Stimulated activated CD8-positive, alpha-beta memory T cell treated with anti-CD3 and anti-CD28 coated beads, Interleukin-12 subunit alpha, Interleukin-12 subunit beta, amount 100 ng/mL, for 1 hour (primary cell): ENCODE data around the gene MRPL44.
"Not testable (repeated sequence)": the region's sequence is repeated elsewhere in the genome, so short reads cannot be mapped to it uniquely, and the experiment has no call there.

Source experiments
- DNase-seq: peaks from one replicate; pipeline ENCODE4 v3.0.0-alpha.2; 2020; ENCODE audit warnings: low read depth

The MRPL44 gene

DNA sequence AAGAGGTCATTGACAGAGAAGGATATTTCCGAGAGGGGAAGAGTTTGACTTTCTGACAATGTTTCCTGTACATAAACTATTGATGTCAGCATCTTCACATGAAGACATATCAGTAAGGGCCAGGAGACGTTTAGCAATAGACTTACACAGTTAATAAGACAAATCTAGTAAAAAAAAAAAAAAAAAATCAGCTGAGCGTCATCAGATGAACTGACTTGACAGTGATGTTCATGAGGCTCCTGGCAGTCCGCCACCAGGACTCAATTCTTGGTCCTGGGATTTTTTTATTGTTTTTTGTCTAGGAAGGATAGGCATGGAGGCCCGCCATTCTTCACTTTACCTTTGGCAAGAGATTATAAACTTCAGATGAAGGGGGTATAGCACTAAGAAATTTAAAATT lies 14.5 kb downstream of the MRPL44 start:
- DNase-seq = no peak

DNA sequence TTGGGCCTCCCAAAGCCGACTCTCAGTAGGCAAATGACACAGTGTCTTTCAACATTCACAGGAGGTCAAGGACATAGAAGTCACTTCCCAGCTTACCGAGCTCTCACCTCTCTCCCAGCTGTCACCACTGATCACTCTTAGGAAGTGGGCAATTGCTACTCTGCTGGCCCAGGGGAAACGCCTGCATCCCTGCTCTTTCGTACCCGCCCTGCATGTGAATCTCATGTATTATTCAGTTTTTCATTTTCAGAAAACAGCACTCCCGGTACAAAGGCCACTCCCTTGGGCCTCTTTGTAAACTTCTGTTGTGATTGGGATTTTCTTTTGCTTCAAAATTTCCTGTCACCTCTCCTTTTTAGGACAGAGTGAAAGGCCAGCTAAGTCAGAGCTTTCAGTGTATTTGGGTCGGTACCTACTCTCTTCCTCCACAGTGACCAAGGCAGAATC lies 15.4 kb downstream of the MRPL44 start:
- DNase-seq = no peak

DNA sequence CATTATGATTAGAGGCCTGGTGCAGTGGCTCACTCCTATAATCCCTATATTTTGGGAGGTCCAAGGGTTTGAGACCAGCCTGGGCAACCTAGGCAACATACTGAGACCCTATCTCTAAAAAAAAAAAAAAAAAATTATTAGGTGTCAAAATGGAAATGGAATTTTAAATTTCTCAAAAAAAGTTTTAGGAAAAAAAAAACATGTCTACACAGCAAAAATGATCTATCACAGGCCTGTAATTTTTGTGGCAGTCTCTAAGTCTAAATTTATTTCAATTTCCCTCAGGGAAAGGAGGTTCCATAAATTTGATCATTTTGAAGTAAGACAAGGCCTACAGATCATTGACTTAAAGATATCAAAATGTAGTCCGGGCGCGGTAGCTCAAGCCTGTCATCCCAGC lies 16.3 kb downstream of the MRPL44 start:
- no peak for DNase-seq

DNA sequence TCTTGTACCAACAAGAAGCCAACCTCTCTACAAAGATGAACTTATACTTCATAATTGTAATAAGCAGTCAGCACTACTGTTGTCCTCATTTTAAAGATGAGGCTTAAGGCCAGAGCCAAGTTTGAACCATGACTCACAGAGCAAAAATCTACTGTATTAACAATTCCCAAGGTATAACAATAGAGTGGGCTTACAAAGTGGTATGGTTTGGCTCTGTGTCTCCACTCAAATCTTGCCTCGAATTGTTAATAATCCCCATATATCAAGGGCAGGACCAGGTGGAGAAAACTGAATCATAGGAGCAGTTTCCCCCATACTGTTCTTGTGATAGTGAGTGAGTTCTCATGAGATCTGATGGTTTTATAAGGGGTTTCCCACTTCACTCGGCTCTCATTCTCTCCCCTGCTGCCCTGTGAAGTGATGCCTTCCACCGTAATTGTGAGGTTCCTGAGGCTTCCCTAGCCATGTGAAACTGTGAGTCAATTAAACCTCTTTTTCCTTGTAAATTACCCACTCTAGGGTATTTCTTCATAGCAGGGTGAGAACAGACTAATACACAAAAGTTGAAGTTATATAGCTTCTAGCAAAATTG lies 19.5 kb downstream of the MRPL44 start:
- no peak for DNase-seq

DNA sequence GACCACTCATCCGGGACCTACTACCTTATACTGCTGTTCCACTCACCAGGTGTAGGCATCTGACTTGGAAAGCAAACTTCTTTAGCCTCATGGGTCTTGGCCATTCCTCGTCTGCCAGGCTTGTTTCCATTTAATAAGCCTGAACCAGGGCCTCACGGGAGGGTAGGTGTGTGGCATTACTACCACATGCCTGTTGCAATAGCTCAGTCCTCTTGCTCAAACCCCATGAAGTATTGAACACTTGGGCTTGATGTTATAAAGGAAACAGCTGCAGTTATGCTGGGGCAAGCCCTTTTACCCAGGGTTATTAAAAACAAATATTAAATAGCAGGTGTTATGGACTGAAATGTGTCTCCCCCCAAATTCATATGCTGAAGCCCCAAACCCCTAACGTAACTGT lies 21.2 kb downstream of the MRPL44 start:
- no peak for DNase-seq

DNA sequence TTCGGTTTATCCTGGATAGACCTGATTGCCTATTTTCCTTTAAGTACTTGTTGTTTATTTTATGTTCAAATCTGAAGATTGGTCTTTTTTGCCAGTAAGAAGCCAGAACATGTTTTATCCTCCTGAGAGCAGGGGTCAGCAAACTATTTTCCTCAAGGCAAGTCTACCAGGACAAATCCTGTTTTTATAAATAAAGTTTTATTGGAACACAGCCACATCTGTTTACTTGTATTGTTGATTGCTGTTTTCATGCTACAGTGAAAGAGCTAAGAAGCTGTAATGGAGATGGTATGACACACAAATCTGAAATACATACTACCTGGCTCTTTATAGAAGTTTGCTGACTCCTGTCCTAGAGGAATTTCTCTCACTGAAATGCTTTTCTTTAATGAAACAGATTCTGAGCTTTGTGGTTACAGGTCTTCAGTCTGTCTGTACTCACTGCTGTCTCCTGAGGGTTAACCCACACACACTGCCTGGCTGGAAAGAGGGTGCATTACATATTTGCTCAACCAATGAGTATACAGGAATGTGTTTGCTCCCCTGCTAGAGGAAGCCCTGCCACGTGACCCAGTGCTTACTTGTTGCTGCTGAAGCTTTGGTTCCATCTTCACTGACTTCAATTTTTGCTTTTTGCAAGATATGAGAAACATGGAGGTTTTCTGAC lies 22.6 kb downstream of the MRPL44 start:
- no peak for DNase-seq

DNA sequence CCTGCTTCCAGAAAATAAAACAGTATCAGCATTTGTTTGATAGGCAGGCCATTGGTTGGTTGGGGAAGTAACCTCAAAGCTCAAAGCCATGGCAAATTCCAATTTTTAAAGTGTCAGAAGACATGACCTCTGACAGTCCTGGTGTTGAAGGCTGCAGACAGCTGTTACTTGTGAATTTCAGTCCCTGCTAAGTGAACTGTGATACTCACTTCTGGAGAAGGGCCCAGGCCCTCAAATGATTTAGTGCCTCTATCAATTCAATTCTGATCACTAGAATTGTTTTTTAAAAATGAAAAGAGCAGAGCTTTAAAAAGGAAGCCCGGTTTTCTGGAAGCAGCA lies 23.1 kb downstream of the MRPL44 start:
- DNase-seq = no peak

DNA sequence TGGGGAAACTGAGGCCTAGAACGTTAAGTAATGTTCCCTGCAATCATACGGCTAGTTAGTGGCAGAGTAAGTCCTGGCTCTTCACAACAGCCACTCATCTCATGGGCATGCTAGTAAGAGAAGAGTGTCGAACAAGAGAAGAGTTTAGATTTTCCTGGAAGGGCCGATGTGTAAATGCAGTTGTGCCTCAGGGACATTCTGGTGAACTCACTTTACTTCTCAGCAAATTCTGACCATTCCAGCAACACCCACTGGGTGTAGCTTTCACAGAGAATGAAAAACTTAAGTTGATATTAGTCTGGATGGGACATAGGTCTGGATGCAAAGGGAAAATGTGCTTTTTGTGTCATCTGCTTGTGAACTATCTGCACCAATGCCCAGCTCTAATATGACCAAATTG lies 23.5 kb downstream of the MRPL44 start:
- DNase-seq = no peak

DNA sequence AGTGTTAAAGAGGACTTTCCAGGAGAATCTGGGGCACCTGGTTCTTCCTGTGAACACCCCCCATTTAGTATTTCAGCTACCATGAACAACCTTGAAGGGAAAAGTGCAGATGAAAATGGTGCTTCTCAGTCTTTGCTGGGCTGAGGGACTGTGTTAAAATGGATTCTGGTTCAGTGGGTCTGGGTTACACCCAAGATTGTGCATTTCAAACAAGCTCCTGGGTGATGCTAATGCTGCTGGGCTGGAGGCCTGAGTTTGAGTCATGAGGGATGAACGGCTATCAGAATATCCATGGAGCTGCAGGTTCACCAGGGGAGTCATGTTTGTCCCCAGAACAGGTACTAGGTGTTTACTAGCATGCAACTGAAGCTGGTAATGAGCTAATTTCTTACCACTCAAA lies 24.0 kb downstream of the MRPL44 start:
- no peak for DNase-seq

DNA sequence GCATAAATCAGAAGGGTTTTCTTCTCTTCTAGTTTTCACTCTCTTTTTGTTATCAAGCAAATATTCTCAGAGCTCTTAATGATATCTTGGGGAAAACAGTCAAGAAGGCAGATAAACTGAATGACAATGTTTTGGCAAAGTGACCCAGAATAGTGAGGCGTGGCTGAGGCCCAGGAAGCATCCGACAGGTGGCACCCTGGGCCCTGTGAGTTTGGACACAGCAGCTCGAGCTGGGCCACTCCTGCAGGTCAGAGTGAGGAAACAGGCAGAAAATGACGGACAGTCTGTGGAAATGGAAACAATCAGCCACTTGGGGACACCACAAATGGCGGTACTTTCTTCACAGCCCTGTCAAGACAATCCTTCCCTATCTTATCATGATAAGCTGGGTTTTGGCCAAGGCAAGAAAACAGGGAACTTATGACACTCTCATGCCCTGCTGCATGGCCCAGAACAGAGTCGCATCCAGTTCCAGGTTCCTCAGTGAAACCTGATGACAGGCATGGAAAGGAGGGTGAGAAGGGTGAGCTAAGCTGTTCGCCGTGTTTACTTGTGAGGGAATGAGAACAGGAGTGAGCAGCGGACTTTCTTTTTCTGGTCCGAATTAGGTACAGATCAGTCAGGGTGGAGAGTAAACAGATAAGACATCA lies 32.1 kb downstream of the MRPL44 start:
- no peak for DNase-seq

DNA sequence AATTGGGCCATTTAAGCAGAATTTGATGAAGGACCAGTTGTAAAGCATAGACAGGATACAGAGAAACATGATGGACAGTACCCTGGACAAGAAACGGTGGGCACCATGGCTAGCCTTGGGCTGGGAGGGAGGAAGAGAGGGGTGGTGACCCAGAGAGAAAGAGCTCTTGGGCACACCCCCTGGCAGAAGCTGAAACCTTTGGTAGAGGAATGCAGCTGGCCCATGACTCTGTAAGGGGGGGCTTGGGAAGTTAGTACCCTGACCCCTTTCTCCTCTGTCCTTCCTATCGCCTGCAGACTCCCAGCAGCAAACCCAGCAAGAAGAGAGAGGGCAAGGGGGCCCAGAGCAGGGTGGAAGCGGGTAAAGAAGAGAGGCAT lies 32.6 kb downstream of the MRPL44 start:
- DNase-seq = no peak

DNA sequence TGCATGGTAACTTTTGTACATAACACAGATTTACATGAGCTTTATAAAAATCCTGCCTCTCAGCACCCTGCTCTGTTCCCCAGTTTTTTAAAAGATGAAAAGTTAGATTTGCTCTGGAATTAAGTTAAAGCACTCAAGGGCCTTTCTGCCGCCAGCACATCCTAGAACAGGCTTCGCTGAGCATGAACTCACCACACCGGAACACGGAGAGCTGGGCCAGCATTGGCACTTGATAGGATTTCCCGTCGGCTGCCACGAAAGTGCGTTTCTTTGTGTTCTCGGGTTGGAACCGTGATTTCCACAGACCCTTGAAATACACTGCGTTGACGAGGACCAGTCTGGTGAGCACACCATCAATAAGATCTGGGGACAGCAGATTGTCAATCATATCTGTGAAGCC lies 34.3 kb downstream of the MRPL44 start:
- no peak for DNase-seq

DNA sequence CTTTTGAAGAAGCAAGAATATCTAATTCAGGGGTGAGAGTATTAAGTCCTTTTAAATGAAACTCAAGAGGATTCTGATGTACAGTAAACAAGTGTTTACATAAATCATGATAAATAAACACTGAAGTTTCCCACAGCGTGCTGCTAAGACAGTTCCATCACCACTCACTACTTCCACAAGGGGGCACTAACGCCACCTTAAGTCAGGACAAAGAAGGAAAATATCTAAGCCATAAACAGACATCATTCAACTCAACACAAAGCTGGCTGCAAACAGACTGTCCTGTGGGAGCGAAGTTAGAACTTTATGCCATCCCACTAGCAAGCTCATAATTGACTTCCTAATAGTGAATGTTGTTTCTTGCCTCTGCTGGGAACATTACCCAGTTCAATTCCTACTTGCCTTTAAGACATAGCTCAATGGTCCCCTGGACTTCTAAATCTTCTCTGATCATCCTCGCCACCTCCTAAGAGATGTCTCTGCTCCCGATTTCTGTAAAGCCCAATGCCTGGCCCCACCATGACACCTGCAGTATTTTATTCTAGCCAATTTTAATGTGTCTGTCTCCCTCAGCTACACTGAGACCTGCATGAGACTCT lies 36.5 kb downstream of the MRPL44 start:
- DNase-seq = peak; percentile 45

DNA sequence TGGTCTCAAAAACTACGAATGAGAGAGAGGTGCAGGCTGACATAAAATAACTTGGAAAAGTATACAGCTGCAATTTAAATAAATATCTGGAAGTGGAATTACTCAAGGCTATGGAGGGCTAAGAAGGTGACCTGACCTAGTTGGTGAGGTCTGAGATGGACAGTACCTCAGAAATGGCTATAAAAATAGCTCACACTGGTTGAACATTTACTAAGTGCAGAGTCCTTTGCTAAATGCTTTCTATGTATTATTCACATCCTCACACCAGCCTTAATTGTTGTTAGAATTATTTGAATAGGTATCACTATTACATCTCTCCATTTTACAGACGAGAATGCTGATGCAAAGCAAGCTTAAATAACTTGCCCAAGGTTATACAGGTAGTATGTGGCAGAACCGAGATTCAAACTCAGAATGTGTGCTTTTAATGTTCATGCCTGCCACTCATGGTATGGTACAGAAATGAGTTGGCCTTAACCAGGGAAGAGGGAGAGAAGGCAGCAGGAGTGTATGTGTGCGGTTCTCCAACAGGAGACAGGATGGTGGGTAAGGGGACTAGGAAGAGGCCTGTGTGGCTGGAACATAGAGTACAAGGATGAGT lies 37.4 kb downstream of the MRPL44 start:
- no peak for DNase-seq

DNA sequence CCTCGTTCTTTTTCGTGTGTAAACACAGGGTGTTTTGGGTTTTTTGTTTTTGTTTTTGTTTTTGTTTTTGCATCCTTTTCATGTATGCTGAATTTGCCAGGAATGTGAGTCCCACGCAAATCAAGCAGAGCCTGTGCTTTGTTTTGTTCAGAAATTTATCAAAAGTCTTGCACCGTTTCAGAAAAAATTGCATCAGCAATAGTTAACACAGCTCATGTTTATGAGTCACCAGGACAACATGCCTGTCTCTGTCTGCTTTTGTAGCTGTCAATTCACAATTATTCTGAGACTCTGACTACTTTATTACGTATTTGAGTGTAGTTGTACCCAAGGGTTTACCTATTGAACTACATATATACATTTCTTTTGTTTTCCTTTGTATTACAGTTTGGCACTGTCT lies 38.3 kb downstream of the MRPL44 start:
- no peak for DNase-seq

DNA sequence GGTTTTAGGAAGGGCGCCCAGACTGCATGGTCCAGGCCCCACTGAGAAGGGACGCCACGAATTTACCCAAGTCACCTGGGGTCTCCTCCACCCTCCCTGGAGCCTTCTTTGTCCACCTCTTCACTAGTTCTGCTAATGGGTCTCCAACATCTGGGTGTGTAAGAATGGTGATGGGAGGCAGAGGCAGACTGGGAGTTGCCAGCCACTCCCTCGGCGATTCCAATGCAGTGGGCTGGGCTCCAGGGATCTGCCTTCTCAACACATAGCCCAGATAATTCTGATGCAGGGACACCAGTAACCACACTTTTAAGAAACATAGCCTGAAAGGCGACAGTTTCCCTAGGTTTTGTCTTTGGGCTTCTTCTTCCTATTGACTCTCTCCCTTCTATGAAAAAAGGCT lies 39.1 kb downstream of the MRPL44 start:
- DNase-seq = no peak

DNA sequence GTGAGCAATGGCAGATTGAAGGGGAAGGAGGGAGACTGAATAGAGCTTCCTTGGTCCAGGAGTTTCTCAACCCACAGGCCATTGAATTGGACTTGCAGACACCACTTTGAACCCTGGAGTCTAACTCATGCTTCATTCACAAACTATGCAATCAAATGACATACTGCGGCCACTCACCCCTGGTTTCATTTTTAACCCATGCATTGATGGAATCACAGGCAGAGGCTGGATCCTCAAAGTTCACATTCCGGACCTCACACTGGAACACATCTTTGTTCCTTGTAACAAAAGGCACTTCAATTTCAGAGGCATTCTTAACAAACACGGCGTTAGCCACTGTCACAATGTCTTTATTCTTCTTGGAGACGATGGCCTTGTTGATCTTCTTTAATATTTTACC lies 40.7 kb downstream of the MRPL44 start:
- no peak for DNase-seq

DNA sequence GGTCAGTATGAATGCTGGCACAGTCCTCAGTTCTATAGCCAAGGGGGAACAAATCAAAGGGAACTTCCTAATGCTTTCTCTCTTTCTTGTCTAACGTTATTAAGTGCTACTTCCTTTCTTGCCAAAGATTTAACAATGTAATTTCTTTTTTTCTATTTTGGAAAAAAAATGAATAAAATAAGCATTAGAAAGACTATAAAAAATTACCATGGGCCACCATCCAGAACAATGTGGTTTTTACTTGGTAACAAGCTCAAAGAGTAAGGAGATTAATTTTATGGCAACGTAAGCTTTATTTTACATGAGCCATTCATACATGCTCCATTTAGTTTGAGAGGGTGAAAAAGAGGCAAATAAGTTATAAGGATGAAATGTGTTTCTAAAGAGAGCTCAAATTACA lies 41.7 kb downstream of the MRPL44 start:
- DNase-seq = no peak

DNA sequence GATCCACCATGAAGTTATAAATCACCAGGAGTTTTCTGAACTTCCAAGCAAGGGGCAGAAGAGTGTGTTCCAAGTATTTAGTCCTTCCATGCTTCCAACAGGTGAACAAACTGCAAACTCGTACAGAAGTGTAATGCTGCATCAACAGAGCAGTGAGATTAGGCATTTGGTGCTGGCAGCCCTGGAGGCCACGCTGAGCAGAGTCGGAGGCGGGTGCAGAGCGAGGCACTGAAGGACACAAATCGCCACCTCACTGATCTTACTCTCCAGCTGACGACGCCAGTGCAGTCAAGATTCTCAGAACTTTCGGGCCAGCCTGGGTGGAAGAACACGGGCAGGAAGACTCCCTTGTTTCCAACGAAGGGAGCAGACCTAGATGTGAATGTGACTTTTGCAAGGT lies 42.6 kb downstream of the MRPL44 start:
- no peak for DNase-seq

DNA sequence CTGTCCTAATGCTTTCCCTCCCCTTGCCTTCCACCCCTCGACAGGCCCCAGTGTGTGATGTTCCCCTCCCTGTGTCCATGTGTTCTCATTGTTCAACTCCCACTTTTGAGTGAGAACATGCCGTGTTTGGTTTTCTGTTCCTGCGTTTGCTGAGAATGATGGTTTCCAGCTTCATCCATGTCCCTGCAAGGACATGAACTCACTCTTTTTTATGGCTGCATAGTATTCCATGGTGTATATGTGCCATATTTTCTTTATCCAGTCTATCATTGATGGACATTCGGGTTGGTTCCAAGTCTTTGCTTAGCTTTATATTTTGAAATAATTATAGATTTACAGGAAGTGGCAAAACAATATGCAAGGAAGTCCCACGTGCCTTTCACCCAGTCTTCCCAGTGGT lies 43.4 kb downstream of the MRPL44 start:
- DNase-seq = not testable (repeated sequence)

DNA sequence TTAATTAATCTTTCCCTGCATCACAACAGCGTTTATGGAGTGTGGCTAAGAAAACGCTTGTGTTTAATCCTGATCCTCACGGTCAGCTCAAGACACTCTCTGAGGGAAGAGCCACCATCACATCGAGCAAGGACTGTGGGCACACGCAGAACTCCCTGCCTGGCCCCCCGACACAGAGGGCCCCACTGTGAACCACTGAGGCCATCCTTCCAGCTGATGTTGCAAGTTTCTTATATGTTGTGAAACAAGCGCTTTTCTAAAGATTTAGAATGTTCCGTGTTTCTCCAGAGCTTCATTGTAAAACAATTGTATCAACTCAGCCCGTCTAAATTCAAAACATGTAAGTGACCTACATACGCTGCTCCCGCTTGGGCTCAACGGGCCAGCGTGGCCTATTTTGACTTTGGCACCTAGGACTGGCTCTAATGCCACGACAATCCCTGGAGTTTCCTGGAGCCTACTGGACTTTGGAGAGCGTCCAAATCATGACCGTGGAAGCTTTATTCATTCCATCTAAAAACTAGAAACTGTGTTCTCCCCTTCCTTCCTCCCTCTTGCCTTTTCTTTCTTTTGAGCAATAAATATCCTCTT lies 46.9 kb downstream of the MRPL44 start:
- DNase-seq = no peak

DNA sequence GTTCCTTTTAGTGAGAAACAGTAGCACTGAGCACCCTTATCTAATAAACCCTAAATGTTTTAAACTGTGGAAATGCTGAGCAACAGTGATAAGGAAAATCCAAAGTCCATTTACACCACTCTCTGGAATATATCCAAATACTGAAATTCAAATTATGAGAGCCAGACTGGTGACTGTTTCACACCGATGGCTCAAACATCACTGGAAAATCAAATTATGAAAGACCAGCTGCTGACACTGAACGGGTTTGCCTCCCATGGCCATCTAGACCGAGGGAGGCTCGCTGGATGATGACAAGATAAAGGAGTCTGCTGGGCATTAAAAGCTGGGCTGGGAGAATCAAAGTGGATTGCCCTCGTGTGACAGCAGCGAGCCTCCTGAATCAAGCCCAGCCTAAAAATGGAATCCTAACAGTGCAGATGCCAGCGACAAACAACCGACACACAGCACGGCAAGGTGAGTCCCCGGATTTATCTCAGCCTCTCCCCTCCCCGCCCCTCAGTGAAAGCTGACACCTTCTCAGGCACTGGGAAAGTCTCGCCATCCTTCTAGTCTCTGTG lies 51.5 kb downstream of the MRPL44 start:
- no peak for DNase-seq
